IPS DF 19.7 (cell line): ENCODE data around the gene DCAF4L1.

Experiments
- DNase-seq: peaks from one replicate; pipeline ENCODE4 v3.0.0-alpha.2; 2013; ENCODE audit warnings: low read depth, low spot score

The DCAF4L1 gene, protein sequence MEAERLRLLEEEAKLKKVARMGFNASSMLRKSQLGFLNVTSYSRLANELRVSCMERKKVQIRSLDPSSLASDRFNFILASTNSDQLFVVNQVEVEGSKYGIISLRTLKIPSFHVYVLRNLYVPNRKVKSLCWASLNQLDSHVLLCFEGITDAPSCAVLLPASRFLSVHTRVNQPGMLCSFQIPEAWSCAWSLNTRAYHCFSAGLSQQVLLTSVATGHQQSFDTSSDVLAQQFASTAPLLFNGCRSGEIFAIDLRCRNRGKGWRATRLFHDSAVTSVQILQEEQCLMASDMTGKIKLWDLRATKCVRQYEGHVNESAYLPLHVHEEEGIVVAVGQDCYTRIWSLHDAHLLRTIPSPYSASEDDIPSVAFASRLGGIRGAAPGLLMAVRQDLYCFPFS

DNA sequence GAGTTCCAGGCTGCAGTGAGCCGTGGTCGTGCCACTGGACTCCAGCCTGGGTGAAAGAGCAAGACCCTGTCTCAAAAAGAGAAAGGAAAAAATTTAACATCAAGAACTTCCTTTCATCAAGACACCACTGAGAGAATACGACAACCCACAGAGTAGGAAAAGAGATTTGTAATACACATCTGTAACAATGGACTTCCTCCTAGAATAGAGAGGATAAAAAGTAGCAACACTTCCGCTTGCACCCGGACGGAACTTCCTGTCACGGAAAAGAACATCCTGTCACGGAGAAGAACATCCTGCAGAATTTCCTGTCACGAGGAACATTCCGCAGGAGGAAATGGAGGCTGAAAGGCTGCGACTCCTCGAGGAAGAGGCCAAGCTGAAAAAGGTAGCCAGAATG, at the start of gene DCAF4L1:
TSS of gene DCAF4L1 (plus strand) at position 301 of the 400 bp plus-strand sequence. CDS start at position 338, 37 bp downstream.
- DNase-seq = no peak

DNA sequence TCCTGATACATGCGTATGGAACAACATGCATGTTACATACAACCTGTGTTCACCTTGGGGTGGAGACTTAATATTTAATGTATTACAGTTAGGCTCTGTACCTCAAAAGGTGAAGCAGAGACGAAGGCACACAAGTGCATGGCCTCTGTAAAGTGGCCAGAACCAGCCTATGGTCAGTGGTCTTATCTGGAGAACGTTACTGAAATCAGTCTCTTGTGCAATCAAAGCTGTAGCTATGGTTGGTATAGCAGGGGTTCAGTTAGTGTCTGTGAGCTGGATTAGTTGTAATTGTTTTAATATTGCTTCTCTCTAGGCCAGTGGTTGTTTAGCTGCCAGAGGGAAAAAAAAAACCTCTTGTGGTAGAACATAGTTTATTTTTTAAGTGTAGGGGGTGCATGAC, 48.6 kb upstream of the DCAF4L1 start:
- no peak for DNase-seq

DNA sequence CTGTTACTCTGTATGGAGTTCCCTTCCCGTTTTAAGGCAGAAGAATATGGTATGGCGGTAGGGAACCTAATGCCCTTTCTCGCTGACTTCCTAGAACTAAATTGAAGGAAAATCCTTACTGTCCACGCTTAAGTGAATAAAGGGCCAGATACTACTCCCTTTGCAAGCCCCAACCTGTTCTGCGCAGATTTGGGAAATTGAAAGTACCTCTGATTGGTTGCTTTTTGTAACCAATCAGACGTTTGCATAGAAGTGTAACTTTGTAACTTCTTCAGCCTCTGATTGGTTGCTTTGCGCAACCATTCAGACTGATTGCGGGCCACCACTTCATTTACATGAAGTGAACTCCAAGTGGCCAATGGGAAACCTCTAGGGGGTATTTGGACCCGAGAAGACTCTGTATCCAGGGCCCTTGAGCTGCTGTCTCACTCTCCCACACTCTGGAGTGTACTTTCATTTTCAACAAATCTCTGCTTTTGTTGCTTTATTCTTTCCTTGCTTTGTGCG, 47.5 kb upstream of the DCAF4L1 start:
- DNase-seq = peak; percentile 40

DNA sequence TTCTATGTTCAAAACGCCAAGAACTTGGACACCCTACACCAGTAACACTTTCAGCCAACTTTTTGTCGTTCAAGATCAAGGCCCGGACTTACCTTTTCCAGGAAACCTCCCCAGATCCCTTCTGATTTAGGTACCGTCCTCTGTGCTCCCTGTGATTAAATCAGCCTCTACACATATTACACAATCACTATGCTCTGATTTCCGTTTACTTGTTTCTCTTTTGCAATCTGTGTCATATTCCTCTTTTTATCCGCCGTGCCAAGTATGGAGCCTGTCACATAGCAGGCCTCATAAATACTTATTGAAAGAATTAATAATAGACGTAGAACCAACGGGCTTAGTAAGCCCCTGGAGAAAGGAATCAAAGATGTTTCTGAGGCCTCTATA, 47.0 kb upstream of the DCAF4L1 start:
- DNase-seq = no peak

DNA sequence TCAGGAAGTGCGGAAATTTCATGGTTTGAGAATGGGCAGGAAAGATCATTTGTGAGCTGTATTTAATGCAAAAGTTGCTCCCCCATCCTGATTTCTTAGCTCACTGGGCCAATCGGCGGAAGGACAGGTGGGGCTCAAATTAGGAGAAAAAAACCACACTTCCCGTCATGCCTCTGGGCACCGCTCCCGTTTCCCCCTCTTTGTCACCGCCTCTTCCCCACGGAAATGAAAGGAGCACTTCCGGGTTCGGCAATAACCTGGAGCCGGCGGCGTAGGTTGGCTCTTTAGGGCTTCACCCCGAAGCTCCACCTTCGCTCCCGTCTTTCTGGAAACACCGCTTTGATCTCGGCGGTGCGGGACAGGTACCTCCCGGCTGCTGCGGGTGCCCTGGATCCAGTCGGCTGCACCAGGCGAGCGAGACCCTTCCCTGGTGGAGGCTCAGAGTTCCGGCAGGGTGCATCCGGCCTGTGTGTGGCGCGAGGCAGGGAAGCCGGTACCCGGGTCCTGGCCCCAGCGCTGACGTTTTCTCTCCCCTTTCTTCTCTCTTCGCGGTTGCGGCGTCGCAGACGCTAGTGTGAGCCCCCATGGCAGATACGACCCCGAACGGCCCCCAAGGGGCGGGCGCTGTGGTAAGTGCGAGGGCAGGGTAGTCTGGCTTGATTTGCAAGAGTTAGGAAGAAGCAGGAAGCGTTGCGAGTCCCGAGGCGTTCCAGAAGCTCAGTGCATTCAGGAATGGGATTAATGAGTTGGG, 46.5 kb upstream of the DCAF4L1 start, which contains the start of gene TMEM33:
TSS of gene TMEM33 (plus strand) at position 529 of the 751 bp plus-strand sequence. CDS start at position 585, 56 bp downstream.
- peak; percentile 86 for DNase-seq

DNA sequence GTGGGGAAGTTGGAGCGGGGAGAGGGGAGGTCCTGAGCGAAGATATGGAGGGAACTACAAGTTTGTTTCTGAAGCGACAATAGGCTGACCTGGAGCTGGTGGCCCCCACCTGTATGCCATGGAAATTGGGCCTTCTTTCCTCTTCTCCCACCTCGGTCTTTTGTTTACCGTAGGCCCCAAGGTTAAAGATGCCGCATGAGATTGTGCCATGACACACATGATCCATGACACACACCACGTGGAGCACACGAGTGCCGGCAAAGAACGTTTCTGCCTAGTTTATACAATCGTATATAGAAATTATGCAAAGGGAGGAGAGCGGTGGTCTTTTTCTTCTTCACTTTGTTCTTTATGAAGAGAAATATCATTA, 45.9 kb upstream of the DCAF4L1 start:
- no peak for DNase-seq

DNA sequence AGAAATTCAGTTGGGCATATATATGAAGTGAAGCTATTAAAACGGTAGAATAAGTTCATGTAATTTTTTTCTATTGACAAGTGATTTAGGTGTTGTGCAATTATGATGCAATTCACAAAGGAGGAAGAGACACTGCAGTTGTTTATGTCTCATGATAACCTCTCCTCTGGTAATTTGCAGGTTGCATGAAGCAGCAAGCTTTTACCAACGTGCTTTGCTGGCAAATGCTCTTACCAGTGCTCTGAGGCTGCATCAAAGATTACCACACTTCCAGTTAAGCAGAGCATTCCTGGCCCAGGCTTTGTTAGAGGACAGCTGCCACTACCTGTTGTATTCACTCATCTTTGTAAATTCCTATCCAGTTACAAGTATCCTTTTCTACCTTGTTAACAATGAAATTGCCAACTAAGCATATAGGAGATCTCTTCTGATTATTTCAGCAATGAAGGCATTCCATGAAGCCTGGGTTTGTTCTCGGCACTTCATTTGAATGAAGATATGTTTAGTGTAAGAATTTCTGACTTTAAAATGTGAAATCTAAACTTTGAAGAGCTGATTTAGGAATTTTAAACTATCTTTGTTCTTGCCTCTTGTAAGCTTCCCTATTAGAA, 42.4 kb upstream of the DCAF4L1 start:
- DNase-seq = no peak

DNA sequence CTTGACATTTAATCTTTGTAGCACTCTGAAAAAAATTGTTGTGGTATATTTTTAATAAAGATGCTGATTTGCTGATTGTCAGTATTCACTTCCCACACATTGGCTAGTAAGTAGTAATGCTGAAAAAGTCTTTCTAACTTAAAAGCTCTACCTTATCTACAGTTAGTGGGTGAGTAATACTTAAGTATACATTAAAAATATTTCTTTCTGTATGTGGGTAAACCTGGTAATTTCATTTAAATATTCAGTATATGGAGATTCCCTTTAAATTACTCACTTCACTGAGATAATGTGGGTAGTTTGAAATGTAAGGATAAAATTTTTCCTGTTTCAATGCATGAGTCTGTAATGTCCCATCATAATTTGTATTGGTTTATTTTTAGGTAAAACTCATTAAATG, 40.7 kb upstream of the DCAF4L1 start:
- DNase-seq = no peak

DNA sequence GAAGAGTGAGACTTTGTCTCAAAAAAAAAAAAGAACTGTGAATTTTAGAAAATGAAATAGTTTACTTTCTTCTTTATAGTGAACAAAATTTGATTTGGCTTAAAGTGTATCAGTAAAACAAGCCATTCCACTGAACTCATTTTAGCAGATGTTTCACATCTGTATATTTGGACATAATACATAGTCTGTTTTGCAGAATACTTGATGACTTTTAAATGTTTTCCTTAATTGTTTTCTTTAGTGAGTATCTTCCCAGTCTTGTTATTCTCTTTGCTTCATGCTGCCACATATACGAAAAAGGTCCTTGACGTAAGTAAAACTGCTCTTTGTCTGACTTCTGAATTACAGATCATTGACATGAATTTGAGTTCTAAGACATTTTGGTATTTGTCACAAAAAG, 38.0 kb upstream of the DCAF4L1 start:
- no peak for DNase-seq

DNA sequence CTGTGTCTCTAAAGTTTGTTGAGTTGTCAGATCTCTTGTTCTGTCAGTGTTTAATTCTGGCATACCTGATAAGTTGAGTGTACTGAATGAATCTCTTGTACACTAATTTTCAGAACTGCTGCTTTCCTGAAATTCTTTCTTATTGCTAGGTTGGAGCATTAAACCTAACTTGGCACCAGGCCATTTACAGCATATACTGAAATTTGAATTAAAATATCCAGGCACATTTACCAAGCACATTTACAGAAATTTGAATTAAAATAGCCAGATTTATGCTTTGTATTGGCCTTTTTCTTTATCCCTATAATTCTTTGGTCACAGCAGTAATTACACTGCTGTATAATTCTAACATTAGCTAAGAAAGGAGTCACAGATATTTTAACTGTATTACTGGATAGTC, 37.5 kb upstream of the DCAF4L1 start:
- no peak for DNase-seq

DNA sequence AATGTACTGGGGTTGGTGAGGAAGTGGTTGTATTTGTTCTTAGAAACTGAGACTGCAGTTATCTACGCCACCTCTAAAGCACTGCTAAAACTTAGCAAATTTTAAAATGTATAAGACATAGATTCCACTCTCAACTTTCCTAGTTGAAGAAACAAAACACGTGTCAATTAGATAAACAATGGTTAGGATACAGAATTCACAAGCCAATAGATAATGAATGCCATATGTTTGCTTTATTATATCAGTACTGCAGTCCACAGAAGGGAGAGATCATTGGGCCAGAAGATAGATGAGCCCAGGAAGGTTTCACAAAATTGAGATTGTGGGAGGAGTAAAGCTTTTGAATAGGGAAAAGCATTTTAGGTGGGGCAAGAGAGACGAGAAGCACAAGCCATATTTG, 32.0 kb upstream of the DCAF4L1 start:
- no peak for DNase-seq

DNA sequence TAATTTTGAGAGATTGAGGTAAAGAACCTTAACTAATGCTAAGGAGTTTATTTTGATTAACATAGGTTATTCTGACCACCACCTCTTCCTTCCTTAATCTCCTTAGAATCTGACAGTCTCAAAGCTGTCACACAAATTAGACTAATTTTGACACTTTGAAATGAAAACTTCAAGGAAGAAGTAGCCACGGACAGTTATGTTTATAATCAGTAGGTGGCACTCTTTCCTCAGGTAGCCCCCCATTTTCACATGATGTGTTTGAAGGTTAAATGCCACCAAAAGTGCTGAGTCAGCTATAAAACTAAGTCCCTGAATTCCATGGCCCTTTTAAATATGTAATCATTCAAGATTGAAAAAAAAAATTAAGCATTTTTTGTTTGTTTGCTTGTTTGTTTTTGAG, 23.9 kb upstream of the DCAF4L1 start:
- no peak for DNase-seq

DNA sequence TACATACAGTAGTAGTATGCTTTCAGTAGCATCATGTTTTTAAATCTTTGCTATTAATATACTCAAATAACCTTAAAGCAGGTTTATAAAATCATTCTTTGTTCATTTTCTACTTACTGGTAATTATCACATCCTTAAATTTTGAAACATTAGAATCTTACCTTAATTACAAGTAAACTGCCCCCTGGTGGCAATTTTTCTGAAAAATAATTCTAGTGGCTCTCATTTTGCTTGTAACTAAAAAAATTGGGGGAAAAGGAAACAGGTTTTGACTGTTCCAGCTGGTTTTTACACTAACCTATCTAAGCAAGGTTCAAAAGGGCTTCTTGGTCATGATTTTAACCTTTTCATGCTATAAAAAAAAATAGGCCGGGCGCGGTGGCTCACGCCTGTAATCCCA, 18.5 kb upstream of the DCAF4L1 start:
- no peak for DNase-seq

DNA sequence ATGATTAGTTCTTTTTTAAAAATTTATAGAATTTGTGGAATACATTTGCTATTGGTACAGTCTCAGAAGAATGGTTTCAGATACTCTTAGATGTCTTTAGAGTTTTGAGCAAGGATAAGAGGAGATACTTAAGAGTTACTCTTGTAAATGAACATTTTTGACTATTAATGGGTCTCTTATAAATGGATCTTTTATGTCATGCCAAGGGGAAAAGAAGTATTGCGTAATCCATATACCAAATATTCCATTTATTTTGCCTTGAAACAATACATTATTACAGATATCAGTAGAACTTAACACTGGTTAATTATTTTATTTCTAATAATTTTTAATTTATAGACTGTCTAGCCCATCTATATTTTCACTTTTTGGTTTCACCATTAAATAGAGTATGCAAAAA, 17.2 kb upstream of the DCAF4L1 start:
- no peak for DNase-seq

DNA sequence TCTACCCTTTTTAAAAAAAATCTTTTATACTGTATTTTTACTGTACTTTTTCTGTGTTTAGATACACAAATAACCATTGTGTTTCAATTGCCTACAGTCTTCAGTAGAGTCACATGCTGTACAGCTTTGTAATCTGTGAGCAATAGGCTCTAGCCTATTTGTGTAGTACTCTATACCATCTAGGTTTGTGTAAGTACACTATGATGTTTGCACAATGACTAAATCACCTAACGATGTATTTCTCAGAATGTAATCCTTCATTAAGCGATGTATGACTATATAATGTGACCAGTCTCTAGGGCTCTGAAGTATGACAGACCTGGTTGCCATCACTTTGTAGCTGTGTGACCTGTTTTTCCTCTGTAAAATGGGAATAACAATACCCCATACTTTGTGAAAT, 14.2 kb upstream of the DCAF4L1 start:
- DNase-seq = no peak

DNA sequence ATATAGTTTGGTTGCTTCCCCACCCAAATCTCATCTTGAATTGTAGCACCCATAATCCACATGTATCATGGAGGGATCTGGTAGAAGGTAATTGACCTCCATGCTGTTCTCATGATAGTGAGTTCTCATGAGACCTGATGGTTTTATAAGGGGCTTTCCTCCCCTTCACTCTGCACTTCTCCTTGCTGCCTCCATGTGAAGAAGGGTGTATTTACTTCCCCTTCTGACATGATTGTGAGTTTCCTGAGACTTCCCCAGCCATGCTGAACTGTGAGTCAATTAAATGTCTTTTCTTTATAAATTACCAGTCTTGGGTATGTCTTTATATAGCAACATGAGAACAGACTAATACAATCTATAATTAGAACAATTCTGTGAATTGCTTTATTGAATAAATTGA, 11.9 kb upstream of the DCAF4L1 start:
- DNase-seq = no peak

DNA sequence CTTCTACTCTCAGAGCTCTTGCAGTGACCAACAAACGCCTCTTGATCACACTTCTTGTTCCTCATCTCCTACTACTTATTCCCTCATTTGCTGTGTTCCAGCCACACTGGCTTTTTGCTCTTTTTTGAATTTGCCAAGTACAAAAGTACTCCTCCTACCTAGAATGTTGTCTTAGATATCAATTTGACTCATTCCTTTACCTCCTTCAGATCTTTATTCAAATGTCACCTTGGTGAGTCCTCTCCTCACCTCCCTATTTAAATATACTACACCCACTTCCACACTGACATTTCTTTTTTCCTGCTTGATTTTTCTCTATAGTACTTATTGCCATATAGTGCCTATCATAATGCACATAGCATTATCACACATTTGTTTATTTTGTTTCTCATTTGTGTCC, 6.2 kb upstream of the DCAF4L1 start:
- DNase-seq = no peak

DNA sequence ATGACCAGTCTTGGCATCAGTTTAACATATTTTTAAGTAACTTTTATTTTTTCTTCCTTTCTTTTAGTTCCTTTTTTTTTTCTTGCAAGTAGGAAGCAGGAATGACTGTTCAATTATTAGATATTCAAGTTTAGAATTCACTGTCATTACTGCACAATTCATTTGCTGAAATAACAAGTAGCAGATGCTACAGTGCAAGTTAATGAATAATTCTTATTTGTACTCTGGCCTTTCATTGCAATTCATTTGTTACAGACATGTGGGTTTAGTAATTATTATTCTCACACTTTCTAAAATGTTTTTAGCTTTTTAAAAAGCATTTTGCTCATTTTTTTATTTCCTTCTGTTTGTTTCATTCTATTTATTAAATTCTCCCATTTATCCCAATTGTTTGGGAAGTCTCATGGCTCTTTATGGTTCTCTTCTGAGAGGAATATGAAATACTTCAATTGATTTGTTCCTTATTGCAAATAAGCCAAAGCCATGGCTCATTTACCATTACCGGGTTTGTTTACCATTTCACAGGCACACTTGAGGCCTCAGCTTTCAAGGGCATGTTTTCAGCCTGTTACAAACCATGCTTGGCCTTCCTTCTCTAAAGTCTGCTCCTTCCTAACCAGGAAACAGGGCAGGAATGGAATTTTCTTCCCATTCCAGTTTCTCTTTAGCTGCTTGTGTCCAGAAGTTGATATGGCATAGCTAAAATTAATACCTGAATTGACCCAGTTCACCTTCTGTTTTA, 4.6 kb upstream of the DCAF4L1 start:
- no peak for DNase-seq

DNA sequence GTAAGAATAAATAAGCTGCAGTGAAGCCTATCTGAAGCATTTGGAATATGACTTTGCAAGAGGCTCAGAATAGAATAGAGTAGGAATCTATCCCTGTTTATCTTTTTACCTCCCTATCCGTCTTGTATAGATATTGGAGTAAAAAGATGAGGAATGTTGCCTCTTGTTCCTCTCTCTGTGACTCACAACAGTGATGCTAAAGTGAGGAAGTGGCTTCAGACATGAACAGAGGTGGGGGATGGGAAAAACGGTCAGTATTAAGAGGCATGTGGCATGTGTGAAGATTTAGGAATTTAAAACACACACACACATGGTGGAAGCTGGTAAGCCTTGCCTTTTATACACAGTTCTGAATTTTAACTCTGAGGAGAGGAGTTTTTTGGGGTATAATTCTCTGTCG, 3.8 kb upstream of the DCAF4L1 start:
- no peak for DNase-seq

DNA sequence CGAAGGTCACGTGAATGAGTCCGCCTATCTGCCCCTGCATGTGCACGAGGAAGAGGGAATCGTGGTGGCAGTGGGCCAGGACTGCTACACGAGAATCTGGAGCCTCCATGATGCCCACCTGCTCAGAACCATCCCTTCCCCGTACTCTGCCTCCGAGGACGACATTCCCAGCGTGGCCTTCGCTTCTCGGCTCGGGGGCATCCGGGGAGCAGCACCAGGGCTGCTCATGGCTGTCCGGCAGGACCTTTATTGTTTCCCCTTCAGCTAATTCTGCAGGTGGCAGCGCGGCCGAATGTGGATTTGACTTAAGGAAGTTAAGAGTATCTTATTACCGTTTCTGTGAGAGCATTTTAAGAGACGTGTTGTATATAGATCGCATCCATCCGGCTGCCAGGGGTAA, 1.2 kb downstream of the DCAF4L1 start:
- DNase-seq = no peak

DNA sequence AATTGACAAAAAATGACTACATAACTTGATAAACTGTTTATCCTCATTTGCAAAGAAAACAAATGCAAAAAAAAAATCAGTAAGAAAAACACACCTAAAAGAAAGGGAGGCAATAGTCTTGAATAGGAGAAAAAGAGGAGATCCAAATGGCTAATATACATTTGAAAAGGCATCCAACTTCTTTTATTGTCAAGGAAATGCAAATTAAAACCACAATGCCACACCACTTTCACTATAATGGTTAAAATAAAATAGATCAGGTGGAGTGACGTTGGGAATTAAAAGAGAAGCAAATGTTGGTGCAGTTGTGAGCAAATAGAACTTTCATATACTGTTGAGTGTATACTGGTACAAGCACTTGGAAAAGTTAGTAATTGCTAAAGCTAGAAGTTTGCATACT, 3.6 kb downstream of the DCAF4L1 start:
- no peak for DNase-seq

DNA sequence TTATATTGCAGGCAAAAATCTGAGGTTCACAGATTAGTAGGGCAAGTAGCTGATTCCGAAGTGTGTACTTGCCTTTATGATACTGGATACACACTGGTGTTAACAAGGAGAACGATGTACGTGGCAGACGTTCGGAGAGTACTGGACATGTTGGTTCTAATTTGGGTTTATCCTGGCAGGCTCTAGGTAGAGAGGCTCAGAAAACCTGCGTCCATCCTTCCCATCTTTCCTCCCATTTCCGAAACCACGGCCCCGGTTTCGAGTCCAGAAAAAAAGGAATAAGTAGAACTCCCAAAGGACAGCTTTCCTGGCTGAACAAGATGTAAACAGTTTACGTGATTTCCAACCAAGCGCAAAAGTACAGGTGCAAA, 8.4 kb downstream of the DCAF4L1 start:
- no peak for DNase-seq
